Chondrocyte (in vitro differentiated cells): ENCODE data around the gene IGSF3. TPM values are rescaled to one million over a fixed set of nuclear protein-coding genes. Genes with fewer than 3 reads are reported as not detected.
A peak's percentile ranks its signal among the peaks of the same experiment; 100 is the strongest.
"Not testable (repeated sequence)": the region's sequence is repeated elsewhere in the genome, so short reads cannot be mapped to it uniquely, and the experiment has no call there.

ENCODE experiments used
- DNase-seq: peaks from one replicate; pipeline ENCODE4 v3.0.0; 2021; ENCODE audit warnings: mixed read lengths, low spot score
- H3K27ac Mint-ChIP-seq: one replicate; pipeline ENCODE4 v1.8.0; 2021; ENCODE audit warnings: mild to moderate bottlenecking, moderate library complexity, mixed read lengths; ENCODE audit not compliant: unreplicated experiment
- H3K27me3 Mint-ChIP-seq: 2 replicates; pipeline ENCODE4 v1.8.0; 2021; ENCODE audit warnings: low read depth, mixed read lengths
- H3K36me3 Mint-ChIP-seq: 2 replicates; pipeline ENCODE4 v1.8.0; 2021; ENCODE audit warnings: low read depth, mixed read lengths
- H3K4me1 Mint-ChIP-seq: 2 replicates; pipeline ENCODE4 v1.8.0; 2021; ENCODE audit warnings: low read depth, mild to moderate bottlenecking, mixed read lengths
- H3K4me3 Mint-ChIP-seq: one replicate; pipeline ENCODE4 v1.8.0; 2021; ENCODE audit warnings: mild to moderate bottlenecking, moderate library complexity, mixed read lengths; ENCODE audit not compliant: unreplicated experiment
- H3K9me3 Mint-ChIP-seq: 2 replicates; pipeline ENCODE4 v1.8.0; 2021; ENCODE audit warnings: low read depth, mixed read lengths
- CTCF ChIP-seq: fragments of 200-600 bp; sonication (generic); IDR thresholded peaks from 2 replicates; pipeline ENCODE4 v1.5.0; 2021; ENCODE audit warnings: antibody characterized with exemption, mild to moderate bottlenecking, moderate library complexity
- total RNA-seq: library from RNA; stranded (reverse); gene quantifications from 3 replicates; pipeline ENCODE4 v1.2.1, GENCODE V29; 2021

The IGSF3 gene
- total RNA-seq, 1 donor from 2014 or later: 20.5 TPM

GRCh38 chr1:116597388-116597787 lies 70.1 kb downstream of the IGSF3 start:
- not testable (repeated sequence) for H3K4me3 Mint-ChIP-seq, H3K9me3 Mint-ChIP-seq, DNase-seq, H3K27me3 Mint-ChIP-seq, H3K36me3 Mint-ChIP-seq, H3K27ac Mint-ChIP-seq, H3K4me1 Mint-ChIP-seq

- DNase-seq, H3K4me3 Mint-ChIP-seq, H3K4me1 Mint-ChIP-seq, H3K27me3 Mint-ChIP-seq, H3K9me3 Mint-ChIP-seq, H3K36me3 Mint-ChIP-seq, H3K27ac Mint-ChIP-seq: not testable (repeated sequence)
These were observed 70.7 kb downstream of the IGSF3 start for GRCh38 chr1:116596742-116597307.

GRCh38 chr1:116595946-116596741 lies 71.4 kb downstream of the IGSF3 start:
- not testable (repeated sequence) for DNase-seq, H3K36me3 Mint-ChIP-seq, H3K9me3 Mint-ChIP-seq, H3K27me3 Mint-ChIP-seq
- peaks cover 13% of the 10 kb centered on the region for H3K4me1 Mint-ChIP-seq
- peak; percentile 80 for TF ChIP-seq CTCF
- H3K4me3 Mint-ChIP-seq: peak overlapping the region; percentile 64
- H3K27ac Mint-ChIP-seq: peak overlapping the region; percentile 39

GRCh38 chr1:116595065-116595840 lies 72.3 kb downstream of the IGSF3 start:
- peak; percentile 52 for TF ChIP-seq CTCF
- H3K36me3 Mint-ChIP-seq, H3K9me3 Mint-ChIP-seq, H3K4me3 Mint-ChIP-seq, H3K27me3 Mint-ChIP-seq, DNase-seq, H3K27ac Mint-ChIP-seq: not testable (repeated sequence)
- H3K4me1 Mint-ChIP-seq: peaks cover 13% of the 10 kb centered on the region

GRCh38 chr1:116593977-116594376 lies 73.6 kb downstream of the IGSF3 start:
- H3K4me3 Mint-ChIP-seq, DNase-seq, H3K27me3 Mint-ChIP-seq, H3K27ac Mint-ChIP-seq, H3K9me3 Mint-ChIP-seq, H3K36me3 Mint-ChIP-seq: not testable (repeated sequence)
- H3K4me1 Mint-ChIP-seq: peaks cover 21% of the 10 kb centered on the region

- peaks cover 22% of the 10 kb centered on the region for H3K4me1 Mint-ChIP-seq
- H3K27ac Mint-ChIP-seq, H3K9me3 Mint-ChIP-seq, DNase-seq, H3K36me3 Mint-ChIP-seq, H3K4me3 Mint-ChIP-seq, H3K27me3 Mint-ChIP-seq: not testable (repeated sequence)
These were observed 74.1 kb downstream of the IGSF3 start for GRCh38 chr1:116593401-116593800.

GRCh38 chr1:116591951-116592605 lies 75.5 kb downstream of the IGSF3 start:
- not testable (repeated sequence) for H3K4me3 Mint-ChIP-seq, DNase-seq, H3K9me3 Mint-ChIP-seq, H3K36me3 Mint-ChIP-seq, H3K27ac Mint-ChIP-seq, H3K27me3 Mint-ChIP-seq
- H3K4me1 Mint-ChIP-seq: peaks cover 35% of the 10 kb centered on the region

- not testable (repeated sequence) for H3K36me3 Mint-ChIP-seq, H3K27ac Mint-ChIP-seq, H3K9me3 Mint-ChIP-seq, H3K4me3 Mint-ChIP-seq, DNase-seq, H3K27me3 Mint-ChIP-seq
- H3K4me1 Mint-ChIP-seq: peaks cover 41% of the 10 kb centered on the region
These were observed 76.3 kb downstream of the IGSF3 start for GRCh38 chr1:116591006-116591950.

- H3K27me3 Mint-ChIP-seq, H3K4me3 Mint-ChIP-seq, H3K9me3 Mint-ChIP-seq, DNase-seq, H3K27ac Mint-ChIP-seq, H3K36me3 Mint-ChIP-seq: not testable (repeated sequence)
- H3K4me1 Mint-ChIP-seq: peaks cover 36% of the 10 kb centered on the region
These were observed 77.1 kb downstream of the IGSF3 start for GRCh38 chr1:116590359-116591005.
